Pons (tissue), 1 donor: ENCODE data around the gene POU3F1.

Experiments
- DNase-seq: peaks from one replicate; pipeline ENCODE4 v3.0.0-alpha.2; 2016; ENCODE audit warnings: low spot score

The POU3F1 gene

DNA sequence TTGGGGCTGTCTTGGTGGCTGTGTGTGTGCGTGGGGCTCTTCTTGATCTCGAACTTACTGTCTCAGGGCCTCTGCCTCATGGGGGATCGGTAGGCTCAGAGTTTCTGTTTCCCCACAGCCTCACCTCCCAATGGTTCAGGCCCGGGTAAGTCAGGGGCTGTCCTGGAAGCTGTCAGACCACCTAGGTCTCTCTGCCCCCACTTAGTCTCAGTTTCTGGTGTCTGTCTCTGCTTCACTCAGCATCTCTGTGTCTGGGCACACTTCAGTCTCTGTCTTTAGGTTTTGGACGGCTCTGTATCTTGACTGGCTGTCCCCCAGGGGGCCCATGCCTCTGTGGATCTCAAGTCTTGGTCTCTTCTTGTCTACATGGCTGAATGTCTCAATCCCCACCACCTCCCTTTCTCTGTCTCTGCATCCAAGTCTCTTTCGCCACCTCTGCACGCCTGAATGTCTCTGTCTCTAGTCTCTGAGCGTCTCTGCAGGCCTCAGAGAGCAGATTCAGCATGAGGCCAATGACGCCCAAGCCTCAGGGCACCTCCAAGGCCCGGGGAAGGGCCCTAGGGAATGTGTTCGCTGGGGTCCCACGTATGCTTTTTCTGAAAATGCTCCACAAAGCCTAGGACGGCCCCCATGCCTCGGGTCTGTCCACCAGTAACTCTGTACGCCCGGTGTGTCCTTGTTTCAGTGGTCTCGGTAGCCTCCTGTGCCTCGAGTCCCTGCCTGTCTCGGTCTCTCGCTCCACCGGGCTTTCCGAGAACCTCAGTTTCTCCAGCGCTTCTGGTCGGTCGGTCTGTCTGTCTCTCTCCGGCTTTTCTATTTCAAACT, 42.1 kb downstream of the POU3F1 start:
- DNase-seq = no peak

DNA sequence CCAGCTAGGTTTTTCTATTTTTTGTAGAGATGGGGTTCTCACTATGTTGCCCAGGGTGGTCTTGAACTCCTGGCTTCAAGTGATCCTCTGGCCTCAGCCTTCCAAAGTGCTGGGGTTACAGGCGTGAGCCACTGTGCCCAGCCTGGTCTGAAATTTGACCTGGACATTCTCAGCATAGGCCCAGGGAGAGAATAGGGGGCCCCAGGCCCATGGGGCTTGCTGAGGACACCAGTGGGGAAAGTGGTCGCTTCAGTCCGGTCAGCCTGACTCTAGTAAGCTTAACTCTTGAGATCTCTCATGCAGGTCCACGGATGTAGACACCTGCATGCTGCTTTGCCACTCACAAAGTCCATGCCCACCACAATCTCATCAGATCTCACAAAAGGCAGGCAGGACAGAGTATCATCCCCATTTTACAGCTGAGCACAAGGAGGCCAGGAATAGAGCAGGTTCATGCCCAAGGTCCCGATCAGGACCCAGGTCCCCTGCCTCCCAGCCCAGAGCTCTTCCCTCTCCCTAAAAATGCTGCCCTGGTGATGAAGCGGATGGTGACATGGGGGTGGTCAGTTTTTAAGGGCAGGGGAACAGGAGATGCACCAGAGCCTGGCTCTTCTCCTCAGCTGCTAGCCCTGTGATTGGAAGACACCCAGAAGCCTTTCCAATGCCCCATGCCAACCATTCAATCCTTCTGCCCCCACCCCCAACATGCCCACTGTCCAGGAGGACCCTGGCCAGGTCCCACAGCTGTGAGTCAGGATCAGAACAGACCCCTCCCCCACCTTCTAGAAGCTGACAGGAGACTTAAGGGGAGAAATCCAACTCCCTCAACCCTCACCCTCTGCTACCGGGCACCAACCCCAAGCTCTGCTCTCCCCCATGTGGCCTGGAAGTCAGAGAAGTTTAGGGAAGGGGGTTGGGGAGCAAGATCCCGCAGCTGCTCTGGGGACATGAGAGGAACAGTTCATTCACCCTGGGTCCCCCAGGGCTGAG, 43.0 kb downstream of the POU3F1 start:
- DNase-seq = no peak

DNA sequence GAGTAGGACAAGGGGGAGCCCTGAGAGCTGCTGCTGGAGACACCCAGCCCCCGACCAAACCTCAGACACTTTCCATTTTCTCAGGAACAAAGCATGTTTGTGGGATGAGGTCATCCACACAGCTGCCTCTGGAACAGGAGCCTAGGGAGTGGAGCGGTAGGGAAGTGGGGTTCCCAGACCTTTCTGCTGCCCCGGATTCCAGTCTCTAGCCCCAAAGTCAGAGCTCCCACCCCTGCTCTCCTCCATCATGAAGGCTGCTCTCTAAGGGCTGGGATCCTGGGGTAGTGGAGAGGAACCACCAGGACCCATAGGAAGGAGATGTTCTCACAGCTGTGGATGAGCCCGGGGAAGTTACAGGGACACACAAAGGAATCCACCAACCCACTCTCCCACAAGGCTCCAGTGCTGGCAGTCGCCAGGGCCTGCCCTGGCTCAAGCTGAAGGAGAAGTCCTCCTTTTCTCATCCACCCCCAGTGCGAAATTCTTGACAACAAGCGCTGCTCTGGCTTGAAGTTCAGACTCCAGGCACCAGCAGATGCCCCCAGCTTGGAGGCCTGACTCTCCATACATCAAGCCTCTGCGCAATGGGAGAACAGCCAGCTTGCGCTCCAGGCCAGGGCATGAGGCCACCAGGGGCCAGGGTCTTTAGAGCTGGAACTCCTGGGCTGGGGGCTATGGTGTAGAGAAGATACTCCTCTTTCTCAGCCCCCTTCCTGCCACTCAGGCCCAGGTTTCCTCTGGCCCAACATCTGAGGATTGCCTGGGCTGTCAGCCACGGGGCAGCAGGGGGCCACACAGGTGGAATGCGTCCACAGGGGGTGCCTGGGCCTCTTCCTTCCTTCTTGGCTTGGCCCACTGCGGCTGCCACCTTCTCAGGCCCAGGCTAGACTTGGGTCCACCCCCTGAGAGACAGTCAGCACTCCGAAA, 45.8 kb downstream of the POU3F1 start:
- DNase-seq = no peak

DNA sequence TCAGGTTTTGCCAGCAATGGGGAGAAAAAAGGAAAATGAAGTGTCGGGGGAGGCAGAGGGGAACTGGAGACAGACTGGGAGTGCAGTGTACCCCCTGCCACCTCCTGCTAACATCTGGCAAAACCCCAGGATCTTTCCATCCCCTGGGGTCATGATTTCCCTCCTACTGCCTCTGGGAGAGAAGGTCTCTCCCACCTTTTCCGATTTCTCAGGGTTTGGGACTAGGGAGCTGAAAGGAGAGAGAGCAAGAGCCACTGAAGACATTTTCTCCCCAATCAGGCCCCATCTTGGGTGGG, 46.4 kb downstream of the POU3F1 start:
- DNase-seq = no peak

DNA sequence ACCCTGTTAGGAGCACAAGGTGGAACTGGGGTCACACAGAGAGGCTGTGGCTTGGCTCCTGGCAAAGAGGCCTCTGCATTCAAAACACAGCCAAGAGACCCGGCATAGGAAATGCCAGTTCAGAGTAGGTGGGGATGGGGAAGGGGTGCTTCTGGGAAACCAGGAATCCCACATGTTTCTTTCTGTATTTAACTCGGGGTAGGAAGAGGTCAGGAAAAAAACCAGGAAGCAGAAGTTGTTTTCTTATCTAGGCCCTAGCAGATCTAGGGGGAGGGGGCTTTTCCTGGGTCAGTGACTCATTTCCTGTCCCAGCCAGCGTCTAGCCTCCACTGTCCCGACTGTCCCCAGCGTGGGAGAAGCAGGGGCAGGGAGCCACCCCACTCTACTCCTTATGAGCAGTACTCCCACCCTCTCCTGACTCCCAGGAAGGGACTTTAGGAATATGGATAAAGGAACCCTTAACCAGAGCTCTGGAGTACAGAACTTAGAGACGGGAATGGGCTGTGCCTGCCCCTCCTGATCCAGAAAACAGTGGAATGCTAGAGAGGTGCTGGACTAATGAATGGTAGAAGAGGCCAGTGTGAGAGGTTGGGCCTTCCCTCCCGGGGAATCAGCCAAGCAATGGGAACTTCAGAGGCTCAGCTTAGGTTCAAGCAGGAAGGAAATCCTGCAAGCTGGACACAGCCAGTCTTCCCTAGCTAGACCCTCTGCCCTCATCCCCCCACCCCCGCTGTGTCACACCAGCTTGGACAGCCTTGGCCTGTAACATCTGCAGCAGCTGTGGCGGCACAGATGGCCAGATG, 47.0 kb downstream of the POU3F1 start:
- DNase-seq = no peak

DNA sequence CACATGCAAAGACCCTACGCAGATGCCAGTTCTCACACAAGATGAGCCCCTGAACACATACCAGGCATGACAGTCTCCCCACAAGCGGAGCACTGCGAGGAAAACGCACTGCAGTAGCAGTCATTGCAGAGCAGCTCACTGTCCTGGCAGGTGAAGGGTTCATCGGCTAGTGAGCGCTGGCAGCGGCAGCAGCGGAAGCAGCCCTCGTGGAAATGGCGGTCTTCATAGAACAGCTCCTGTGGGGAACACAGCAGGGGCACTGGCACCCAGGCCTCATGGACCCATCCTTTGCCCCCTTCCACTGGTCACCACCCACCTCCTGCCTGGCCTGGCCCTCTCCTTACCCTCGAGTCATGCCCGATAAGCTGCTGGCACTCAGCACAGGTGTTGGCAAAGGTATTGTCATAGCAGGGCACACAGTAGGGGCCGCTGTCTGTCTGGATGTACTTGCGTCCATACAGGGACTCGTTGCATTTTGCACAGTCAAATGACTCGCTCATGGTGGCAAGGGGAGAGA, 47.6 kb downstream of the POU3F1 start:
- DNase-seq = no peak

DNA sequence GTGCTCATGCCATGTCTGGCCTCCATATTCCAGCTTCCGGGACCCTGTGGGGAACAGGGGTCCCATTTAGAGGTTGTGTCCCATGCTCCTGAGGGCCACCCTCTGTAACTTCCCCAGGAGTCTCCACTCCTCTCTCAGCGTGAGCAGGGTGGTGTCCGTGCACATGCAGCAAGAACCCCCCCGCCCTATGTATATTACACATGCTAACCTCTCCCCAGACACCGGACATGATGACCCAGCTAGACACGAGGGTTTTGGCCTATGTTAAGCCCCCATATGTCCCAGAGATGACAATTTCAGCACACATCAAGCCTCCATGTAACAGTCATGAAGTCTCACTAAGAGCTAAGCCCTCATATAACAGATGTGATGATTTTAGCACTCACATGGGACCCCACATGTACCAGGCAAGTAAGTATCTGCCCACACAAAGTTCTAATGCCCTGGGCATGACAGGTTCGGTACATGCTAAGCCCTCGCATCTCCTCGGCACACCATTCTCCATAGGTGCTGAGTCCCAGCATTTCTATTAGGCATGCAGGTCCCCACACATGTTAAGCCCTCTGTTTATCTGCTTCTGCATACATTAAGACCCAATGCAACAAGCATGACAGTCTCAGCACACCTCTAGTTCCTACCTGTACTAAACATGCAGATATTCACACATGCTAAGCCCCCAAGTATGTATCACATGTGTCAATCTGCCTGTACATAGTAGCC, 48.3 kb downstream of the POU3F1 start:
- DNase-seq = no peak

DNA sequence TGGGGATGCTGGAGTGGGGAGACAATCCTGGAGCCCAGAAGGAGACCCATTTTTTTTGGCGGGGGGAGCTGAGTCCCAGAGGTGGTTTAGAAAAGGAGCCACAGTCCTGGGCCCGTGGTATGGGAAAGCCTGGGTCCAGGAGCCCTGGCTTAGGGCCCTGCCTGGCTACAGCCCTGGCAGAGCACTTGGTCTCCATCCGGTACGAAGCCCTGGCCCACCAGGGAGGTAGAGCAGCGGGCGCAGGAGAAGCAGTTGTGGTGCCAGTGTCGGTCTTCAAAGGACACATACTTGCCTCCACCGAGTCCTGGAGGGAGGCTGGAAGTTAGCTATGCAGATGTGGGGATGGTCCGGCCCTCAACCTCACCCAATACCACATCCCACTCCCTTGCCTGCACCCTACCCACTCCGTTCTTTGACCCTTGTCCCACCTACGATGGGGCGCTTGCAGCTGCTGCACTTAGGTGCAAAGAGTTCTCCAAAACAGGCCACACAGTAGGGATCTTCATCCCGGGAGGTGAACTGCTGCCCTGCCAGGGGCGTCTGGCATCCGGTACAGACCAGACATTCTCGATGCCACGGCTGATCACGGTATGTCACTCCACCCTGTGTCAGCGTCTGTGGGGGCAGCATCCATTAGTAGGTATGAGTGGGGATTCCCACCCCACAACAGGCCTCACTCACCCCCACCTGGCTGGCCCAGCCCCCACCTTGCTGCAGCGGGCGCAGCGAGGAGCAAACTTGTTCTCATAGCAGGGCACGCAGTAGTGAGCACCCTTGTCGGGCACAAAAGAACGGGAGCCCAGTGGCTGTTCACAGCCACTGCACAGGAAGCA, 49.1 kb downstream of the POU3F1 start:
- no peak for DNase-seq

DNA sequence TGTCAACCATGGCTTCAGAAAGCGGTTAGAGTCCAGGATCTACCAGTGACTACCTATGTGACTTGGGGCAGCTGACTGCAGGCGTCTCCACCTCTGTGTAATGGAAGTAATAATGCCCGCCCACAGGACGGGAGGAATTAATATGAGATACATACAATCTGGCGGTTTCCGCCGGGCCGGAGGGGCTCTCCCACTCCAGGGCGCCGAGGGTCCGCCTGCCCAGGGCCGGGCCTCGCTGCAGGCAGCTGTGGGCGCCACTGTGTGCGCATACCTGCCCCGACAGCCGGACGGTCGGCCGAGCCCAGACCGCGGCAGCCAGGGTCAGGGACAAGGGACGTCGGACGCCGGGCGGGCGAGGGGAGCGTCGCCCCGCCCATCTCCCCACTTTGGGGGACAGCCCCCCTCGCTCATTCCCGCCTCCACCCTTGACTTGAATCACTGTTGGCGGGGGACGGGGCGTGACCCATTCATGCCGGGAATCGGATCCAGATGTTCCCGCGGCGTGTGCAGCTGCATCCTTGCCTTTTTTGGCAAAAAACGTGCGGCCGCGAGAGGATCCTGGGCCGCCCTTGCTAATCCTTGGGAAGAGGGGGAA, 50.7 kb downstream of the POU3F1 start:
- no peak for DNase-seq

DNA sequence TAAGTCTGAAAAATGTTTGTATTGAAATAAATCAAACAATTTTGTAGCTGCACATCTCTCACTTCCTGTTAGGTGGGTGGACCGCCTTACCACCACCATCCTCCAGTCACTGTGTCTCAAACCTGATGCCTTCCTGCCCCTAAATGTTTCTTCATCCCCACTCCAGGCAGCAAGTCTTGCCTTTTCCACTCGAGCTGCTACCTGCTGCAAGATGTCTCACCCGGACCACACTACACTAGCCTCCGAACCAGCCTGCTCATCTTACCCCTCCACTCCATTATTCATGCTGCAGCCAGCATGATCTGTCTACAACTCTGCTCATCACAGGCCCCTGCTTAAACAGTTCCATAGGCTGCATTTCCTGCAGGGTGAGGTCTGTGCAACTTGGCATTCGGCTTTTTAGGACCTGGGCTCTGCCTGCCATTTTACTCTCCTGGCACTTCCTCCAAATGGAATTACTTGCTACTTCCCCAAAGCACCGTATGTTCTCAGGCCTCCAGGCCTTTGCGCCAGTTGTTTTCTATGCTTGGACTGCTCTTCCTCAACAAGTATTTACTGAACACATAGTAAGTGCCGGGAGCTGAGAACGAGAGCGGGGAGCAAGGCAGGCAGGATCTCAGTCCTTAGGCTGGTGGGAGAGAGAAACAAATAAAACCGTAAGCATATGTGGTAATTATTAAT, 51.6 kb downstream of the POU3F1 start:
- no peak for DNase-seq
